Measurements from ENCODE around the gene MTMR11. TPM values are rescaled to one million over a fixed set of nuclear protein-coding genes. Genes with fewer than 3 reads are reported as not detected.
"Not testable (repeated sequence)": the region's sequence is repeated elsewhere in the genome, so short reads cannot be mapped to it uniquely, and the experiment has no call there.

Gene MTMR11
- total and polyA plus RNA-seq, 3 experiments from 2014 or later, result 0.14 to 1.9 (median 1.6) TPM

DNA sequence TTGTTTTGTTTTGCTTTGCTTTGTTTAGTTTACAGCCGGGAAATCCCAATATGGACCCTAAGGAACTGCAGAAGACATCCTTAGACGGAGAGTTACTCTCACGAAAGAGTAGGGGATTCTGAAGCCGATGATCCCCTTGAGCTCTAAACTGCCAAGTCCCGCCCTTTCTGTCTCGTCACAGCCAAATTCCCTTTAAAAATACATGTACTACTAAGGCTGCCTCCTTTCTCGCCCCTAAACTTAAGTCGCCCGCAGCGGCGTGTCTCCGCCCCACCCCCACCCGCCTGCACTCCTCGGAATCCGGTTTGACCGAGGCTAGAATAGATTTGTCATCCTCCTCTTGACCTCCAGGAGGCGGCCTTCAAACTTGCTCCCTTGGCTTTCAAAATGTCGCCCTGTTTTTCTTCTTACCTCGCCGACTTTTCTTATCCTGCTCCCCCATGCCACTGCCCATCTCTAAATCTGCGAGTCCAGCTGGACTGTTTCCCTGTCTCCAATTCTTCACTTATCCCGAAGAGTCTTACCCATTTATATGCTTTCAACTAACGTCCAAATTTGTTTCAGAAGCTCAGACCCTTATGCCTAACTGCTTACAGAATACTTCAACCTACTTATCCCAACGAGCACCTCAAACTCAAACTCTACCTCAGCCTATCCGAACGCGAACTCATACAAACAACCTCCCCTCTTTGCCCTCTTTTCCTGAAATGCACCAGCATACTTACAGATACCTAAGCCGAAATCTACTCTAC is 48.3 kb downstream of the MTMR11 start:
- H3K4me3 Mint-ChIP-seq, result no peak overlapping the region
- H3K36me3 Mint-ChIP-seq, result no peaks in the 10 kb centered on the region
- peaks cover 23% of the 10 kb centered on the region for H3K4me1 ChIP-seq (ENCODE audit: insufficient read depth, low read length)
- H3K4me1 Mint-ChIP-seq, result peaks cover 3 to 4% (median 4%) of the 10 kb centered on the region in 3 donors
- DNase-seq, result peak in 3 of 5 donors; percentile 58 to 76 (median 61)
- peak overlapping the region; percentile 94 for H3K27ac ChIP-seq (ENCODE audit: low read depth, low read length)
- H3K9me3 ChIP-seq (ENCODE audit: low read length), result no peaks in the 10 kb centered on the region
- no peak overlapping the region for H3K27ac Mint-ChIP-seq
- no peaks in the 10 kb centered on the region for H3K36me3 ChIP-seq (ENCODE audit: insufficient read depth, low read length)
- POLR2A ChIA-PET, result interaction anchor here (0.6 to 8.3 kb wide), 14 partner anchors 12 to 691 kb away, joined by 3 to 177 read pairs (median 8); partner anchors contain the start of genes ANP32E, BOLA1, MCL1 and PLEKHO1
- H3K4me3 ChIP-seq (ENCODE audit: low read length), result peak overlapping the region; percentile 76
- H3K27me3 Mint-ChIP-seq, result no peaks in the 10 kb centered on the region
- CTCF ChIA-PET, result interaction anchor here (0.6 to 2.2 kb wide), 13 partner anchors 9 to 299 kb away, joined by 3 to 11 read pairs (median 4); partner anchors contain the start of genes BOLA1, SF3B4 and VPS45
- no peaks in the 10 kb centered on the region for H3K9me3 Mint-ChIP-seq
- no peaks in the 10 kb centered on the region for H3K27me3 ChIP-seq (ENCODE audit: insufficient read depth, low read length, poor library complexity, severe bottlenecking)

DNA sequence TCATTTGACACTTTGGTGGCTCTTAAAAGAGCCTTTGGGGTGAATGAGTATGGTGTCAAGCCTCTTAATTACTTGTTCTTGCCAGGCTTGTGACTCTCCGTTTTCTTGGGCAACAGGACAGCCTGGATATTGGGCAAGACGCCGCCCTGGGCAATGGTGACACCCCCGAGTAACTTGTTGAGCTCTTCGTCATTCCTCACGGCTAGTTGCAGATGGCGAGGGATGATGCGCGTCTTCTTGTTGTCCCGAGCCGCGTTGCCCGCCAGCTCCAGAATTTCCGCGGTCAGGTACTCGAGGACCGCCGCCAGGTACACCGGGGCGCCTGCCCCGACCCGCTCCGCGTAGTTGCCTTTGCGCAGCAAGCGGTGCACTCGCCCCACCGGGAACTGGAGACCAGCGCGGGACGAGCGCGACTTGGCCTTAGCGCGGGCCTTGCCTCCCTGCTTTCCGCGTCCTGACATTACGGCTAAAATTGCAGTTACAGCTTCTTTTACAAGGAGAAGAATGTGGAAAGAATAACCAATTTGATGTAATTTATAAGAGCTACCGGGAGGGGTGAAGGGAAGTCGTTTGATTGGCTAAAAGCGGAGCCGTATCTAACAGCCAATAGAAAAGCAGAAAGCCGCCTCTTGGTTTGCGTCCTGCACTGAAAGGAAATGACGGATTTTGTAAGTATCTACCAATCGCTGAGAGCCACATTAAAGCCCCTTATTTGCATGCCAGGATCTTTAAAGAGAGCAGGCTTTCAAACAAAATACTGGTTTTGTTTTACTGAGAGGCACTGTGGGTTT is 49.0 kb downstream of the MTMR11 start:
- H3K4me3 Mint-ChIP-seq, result no peak overlapping the region

DNA sequence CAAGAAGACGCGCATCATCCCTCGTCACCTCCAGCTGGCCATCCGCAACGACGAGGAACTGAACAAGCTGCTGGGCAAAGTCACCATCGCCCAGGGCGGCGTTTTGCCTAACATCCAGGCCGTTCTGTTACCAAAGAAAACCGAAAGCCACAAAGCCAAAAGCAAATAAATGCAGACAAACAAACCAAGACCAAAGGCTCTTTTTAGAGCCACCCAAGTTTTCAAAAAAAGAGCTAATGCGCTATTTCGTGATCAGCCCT is 49.6 kb downstream of the MTMR11 start:
- H3K4me1 Mint-ChIP-seq, result peaks cover 7 to 10% (median 10%) of the 10 kb centered on the region in 3 donors
- H3K9me3 Mint-ChIP-seq; DNase-seq; H3K27me3 Mint-ChIP-seq; H3K36me3 Mint-ChIP-seq; H3K4me3 Mint-ChIP-seq; H3K27me3 ChIP-seq (ENCODE audit: insufficient read depth, low read length, poor library complexity, severe bottlenecking); H3K9me3 ChIP-seq (ENCODE audit: low read length); H3K36me3 ChIP-seq (ENCODE audit: insufficient read depth, low read length); H3K27ac Mint-ChIP-seq: not testable (repeated sequence)
- CTCF ChIA-PET, result interaction anchor here (1.2 to 2.2 kb wide), 12 partner anchors 10 to 348 kb away, joined by 3 to 11 read pairs (median 6); partner anchors contain the start of genes BOLA1 and SF3B4
- Histone ChIP-seq H3K4me1 (ENCODE audit: insufficient read depth, low read length) (peaks cover 29% of the 10 kb centered on the region), H3K27ac (ENCODE audit: low read depth, low read length) (peak overlapping the region; percentile 94), H3K4me3 (ENCODE audit: low read length) (peak overlapping the region; percentile 76)
- POLR2A ChIA-PET, result interaction anchor here (0.7 to 8.3 kb wide), 19 partner anchors 8 to 692 kb away, joined by 3 to 177 read pairs (median 8); partner anchors contain the start of genes ANP32E, BOLA1, MCL1 and OTUD7B

More for the DNA sequence above, 49.0 kb downstream of the MTMR11 start:
- H3K36me3 ChIP-seq (ENCODE audit: insufficient read depth, low read length), result no peaks in the 10 kb centered on the region
- H3K4me1 ChIP-seq (ENCODE audit: insufficient read depth, low read length), result peaks cover 26% of the 10 kb centered on the region
- no peak overlapping the region for H3K27ac Mint-ChIP-seq
- H3K27me3 ChIP-seq (ENCODE audit: insufficient read depth, low read length, poor library complexity, severe bottlenecking), result no peaks in the 10 kb centered on the region
- H3K9me3 Mint-ChIP-seq, result no peaks in the 10 kb centered on the region
- POLR2A ChIA-PET, result interaction anchor here (0.6 to 8.3 kb wide), 19 partner anchors 9 to 692 kb away, joined by 3 to 177 read pairs (median 8); partner anchors contain the start of genes ANP32E, BOLA1, MCL1 and OTUD7B
- peak overlapping the region; percentile 76 for H3K4me3 ChIP-seq (ENCODE audit: low read length)
- CTCF ChIA-PET, result interaction anchor here (0.9 to 2.2 kb wide), 16 partner anchors 9 to 348 kb away, joined by 3 to 11 read pairs (median 4); partner anchors contain the start of genes BOLA1, SF3B4 and VPS45
- no peaks in the 10 kb centered on the region for H3K36me3 Mint-ChIP-seq
- peak; percentile 57 to 94 (median 90) for DNase-seq
- H3K27ac ChIP-seq (ENCODE audit: low read depth, low read length), result peak overlapping the region; percentile 94
- peaks cover 3 to 5% (median 4%) of the 10 kb centered on the region in 3 donors for H3K4me1 Mint-ChIP-seq
- H3K9me3 ChIP-seq (ENCODE audit: low read length), result no peaks in the 10 kb centered on the region
- no peaks in the 10 kb centered on the region for H3K27me3 Mint-ChIP-seq

DNA sequence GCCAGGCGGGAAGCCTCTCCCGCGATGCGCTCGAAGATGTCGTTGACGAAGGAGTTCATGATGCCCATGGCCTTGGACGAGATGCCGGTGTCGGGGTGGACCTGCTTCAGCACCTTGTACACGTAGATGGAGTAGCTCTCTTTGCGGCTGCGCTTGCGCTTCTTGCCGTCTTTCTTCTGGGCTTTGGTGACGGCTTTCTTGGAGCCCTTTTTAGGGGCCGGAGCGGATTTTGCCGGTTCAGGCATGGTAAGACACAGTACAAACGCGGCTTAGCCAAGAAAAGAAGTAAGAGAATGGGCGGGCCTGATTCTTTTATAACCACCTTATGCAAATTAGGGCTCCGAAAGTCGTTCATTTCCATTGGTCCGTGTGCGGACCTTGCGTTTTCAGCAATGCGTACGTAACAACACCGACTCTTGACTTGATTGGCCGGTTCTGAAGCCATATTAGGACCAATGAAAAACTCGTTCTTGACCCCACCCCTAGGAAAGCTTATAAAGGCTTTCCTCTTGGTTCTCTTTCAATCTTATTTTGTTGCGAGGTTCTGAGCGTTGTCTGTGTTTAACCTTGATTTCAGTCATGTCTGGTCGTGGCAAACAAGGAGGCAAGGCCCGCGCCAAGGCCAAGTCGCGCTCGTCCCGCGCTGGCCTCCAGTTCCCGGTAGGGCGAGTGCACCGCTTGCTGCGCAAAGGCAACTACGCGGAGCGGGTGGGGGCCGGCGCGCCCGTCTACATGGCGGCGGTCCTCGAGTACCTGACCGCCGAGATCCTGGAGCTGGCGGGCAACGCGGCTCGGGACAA is 50.1 kb downstream of the MTMR11 start:
- Histone ChIP-seq H3K9me3 (ENCODE audit: low read length) (no peaks in the 10 kb centered on the region), H3K4me1 (ENCODE audit: insufficient read depth, low read length) (peaks cover 35% of the 10 kb centered on the region), H3K27me3 (ENCODE audit: insufficient read depth, low read length, poor library complexity, severe bottlenecking) (no peaks in the 10 kb centered on the region), H3K27ac (ENCODE audit: low read depth, low read length) (peak overlapping the region; percentile 94), H3K36me3 (ENCODE audit: insufficient read depth, low read length) (no peaks in the 10 kb centered on the region), H3K4me3 (ENCODE audit: low read length) (peak overlapping the region; percentile 76)
- Mint-ChIP-seq H3K27me3 (no peaks in the 10 kb centered on the region), H3K36me3 (no peaks in the 10 kb centered on the region), H3K4me3 (no peak overlapping the region), H3K4me1 (peaks cover 8 to 15% (median 12%) of the 10 kb centered on the region in 3 donors), H3K27ac (no peak overlapping the region), H3K9me3 (no peaks in the 10 kb centered on the region)
- POLR2A ChIA-PET, result interaction anchor here (0.8 to 8.3 kb wide), 19 partner anchors 8 to 693 kb away, joined by 3 to 177 read pairs (median 9); partner anchors contain the start of genes ANP32E, BOLA1, MCL1 and OTUD7B
- CTCF ChIA-PET, result interaction anchor here (0.9 to 2.2 kb wide), 11 partner anchors 9 to 349 kb away, joined by 3 to 11 read pairs (median 5); partner anchors contain the start of gene BOLA1
- peak; percentile 67 to 95 (median 93) for DNase-seq

DNA sequence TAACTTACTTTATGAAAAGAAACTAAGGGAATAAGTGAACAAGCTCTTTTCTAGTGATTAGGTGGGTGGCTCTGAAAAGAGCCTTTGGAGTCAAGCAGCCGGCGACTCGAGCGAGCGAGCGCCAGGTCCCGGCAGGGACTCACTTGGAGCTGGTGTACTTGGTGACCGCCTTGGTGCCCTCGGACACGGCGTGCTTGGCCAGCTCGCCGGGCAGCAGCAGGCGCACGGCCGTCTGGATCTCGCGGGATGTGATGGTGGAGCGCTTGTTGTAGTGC is 50.6 kb downstream of the MTMR11 start:
- H3K4me3 ChIP-seq (ENCODE audit: low read length), result peak overlapping the region; percentile 70
- not testable (repeated sequence) for H3K9me3 Mint-ChIP-seq
- CTCF ChIA-PET, result interaction anchor here (0.9 to 2.2 kb wide), 4 partner anchors 16 to 42 kb away, joined by 4 to 9 read pairs (median 6); no protein-coding TSS in a partner anchor

DNA sequence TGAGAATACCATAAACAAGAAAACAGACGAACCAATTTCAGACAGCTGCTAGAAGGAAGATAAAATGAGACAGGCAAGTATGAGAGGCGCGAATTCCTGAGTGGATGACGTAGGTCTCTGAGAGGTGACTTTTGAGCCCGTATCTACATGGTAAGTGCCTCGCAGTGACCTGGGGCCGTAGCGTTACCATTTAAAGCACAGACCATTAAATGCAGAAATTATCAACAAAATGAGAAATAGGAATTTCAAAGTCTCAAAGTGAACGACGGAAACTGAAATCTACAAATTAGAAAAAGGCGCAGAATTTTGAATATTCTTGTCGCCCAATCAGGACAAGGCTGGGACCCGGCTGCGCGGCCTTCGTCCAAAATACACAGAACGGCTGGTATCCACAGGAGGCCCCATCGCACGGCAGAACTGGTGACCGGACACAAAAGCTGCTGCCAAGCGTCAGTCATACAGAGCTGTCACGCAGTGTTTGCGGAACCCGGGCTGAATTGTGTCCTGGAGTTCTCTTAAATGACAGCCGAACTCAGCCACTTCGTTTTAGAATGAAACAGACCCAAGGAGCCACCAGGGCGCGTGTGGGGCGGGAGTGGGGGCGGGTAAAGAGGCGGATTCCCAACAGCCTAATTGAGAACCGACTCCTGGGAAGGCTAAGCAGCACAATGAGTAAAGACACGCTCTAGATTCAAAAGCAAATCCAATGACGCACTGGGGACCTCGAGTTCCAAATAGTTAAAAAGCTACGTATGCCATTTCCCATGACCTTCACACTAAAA is 51.1 kb downstream of the MTMR11 start:
- Mint-ChIP-seq H3K9me3 (no peaks in the 10 kb centered on the region), H3K4me1 (peaks cover 9 to 21% (median 12%) of the 10 kb centered on the region in 3 donors), H3K4me3 (no peak overlapping the region), H3K27ac (no peak overlapping the region), H3K27me3 (no peaks in the 10 kb centered on the region), H3K36me3 (no peaks in the 10 kb centered on the region)
- H3K4me3 ChIP-seq (ENCODE audit: low read length), result peak overlapping the region; percentile 70
- peak; percentile 41 to 78 (median 64) for DNase-seq
- H3K27me3 ChIP-seq (ENCODE audit: insufficient read depth, low read length, poor library complexity, severe bottlenecking), result no peaks in the 10 kb centered on the region
- H3K9me3 ChIP-seq (ENCODE audit: low read length), result no peaks in the 10 kb centered on the region
- ChIA-PET POLR2A (interaction anchor here (0.7 to 8.3 kb wide), 8 partner anchors 14 to 479 kb away, joined by 3 to 177 read pairs (median 12); partner anchors contain the start of genes BOLA1, OTUD7B, RPRD2 and SF3B4), CTCF (interaction anchor here (0.9 to 2.2 kb wide), 5 partner anchors 16 to 42 kb away, joined by 3 to 9 read pairs (median 5); no protein-coding TSS in a partner anchor)
- H3K36me3 ChIP-seq (ENCODE audit: insufficient read depth, low read length), result no peaks in the 10 kb centered on the region
- H3K27ac ChIP-seq (ENCODE audit: low read depth, low read length), result peak overlapping the region; percentile 94
- H3K4me1 ChIP-seq (ENCODE audit: insufficient read depth, low read length), result peaks cover 36% of the 10 kb centered on the region

More for the DNA sequence above, 50.6 kb downstream of the MTMR11 start:
- H3K27me3 Mint-ChIP-seq; H3K36me3 ChIP-seq (ENCODE audit: insufficient read depth, low read length); H3K27ac Mint-ChIP-seq; DNase-seq; H3K27me3 ChIP-seq (ENCODE audit: insufficient read depth, low read length, poor library complexity, severe bottlenecking); H3K9me3 ChIP-seq (ENCODE audit: low read length); H3K4me3 Mint-ChIP-seq; H3K36me3 Mint-ChIP-seq: not testable (repeated sequence)
- peaks cover 9 to 18% (median 12%) of the 10 kb centered on the region in 3 donors for H3K4me1 Mint-ChIP-seq
- Histone ChIP-seq H3K4me1 (ENCODE audit: insufficient read depth, low read length) (peaks cover 36% of the 10 kb centered on the region), H3K27ac (ENCODE audit: low read depth, low read length) (peak overlapping the region; percentile 94)
- POLR2A ChIA-PET, result interaction anchor here (0.7 to 8.3 kb wide), 11 partner anchors 14 to 478 kb away, joined by 3 to 177 read pairs (median 9); partner anchors contain the start of genes BOLA1, OTUD7B, RPRD2 and SF3B4
